Gastroesophageal sphincter (tissue), 4 donors: ENCODE data around the gene MAML2. TPM values are rescaled to one million over a fixed set of nuclear protein-coding genes. Genes with fewer than 3 reads are reported as not detected.

Source experiments
- ATAC-seq: fragments of 150-250 bp; one replicate; pipeline ENCODE4 v1.9.1; 2016; ENCODE audit warnings: mild to moderate bottlenecking, moderate library complexity
- H3K27ac ChIP-seq, 4 donors: fragments of 200-600 bp; sonication (generic) in 3 of 4; 1 replicate in 3 of 4; 2 replicates in 1 of 4; pipeline ENCODE4 v1.5.1; 2016 to 2019
- H3K27me3 ChIP-seq: fragments of 200-600 bp; sonication (generic); one replicate; pipeline ENCODE4 v1.5.1; 2019
- H3K36me3 ChIP-seq, 2 donors: fragments of 200-600 bp; sonication (generic); one replicate each; pipeline ENCODE4 v1.5.1; 2019; ENCODE audit warnings: control low read depth in 1 of 2
- H3K4me1 ChIP-seq, 3 donors: fragments of 200-600 bp; sonication (generic); 1 replicate in 2 of 3; 2 replicates in 1 of 3; pipeline ENCODE4 v1.5.1; 2016 to 2019; ENCODE audit warnings: control low read depth in 2 of 3
- H3K4me3 ChIP-seq, 2 donors: fragments of 200-600 bp; sonication (generic); one replicate each; pipeline ENCODE4 v1.5.1; 2019; ENCODE audit warnings: mild to moderate bottlenecking in 1 of 2, moderate library complexity in 1 of 2
- H3K9me3 ChIP-seq, 3 donors: fragments of 200-600 bp; sonication (generic); one replicate each; pipeline ENCODE4 v1.5.1; 2017 to 2019; ENCODE audit warnings: control low read depth in 2 of 3
- EP300 ChIP-seq: sonication (generic); formaldehyde crosslinking; IDR thresholded peaks from one replicate; pipeline ENCODE4 v1.6.1; 2017; ENCODE audit warnings: antibody characterized with exemption, mild to moderate bottlenecking
- POLR2A ChIP-seq, 2 donors: fragments of 450-650 bp; IDR thresholded peaks; one replicate each; pipeline ENCODE4 v1.6.1; 2017; ENCODE audit warnings: antibody characterized with exemption in 2 of 2, mild to moderate bottlenecking in 2 of 2, moderate library complexity in 1 of 2
- POLR2AphosphoS5 ChIP-seq: sonication (generic); formaldehyde crosslinking; IDR thresholded peaks from one replicate; pipeline ENCODE4 v1.6.1; 2017; ENCODE audit warnings: antibody characterized with exemption
- WGBS, 2 donors: methylation state at CpG; one replicate each; pipeline ENCODE4 v1.1.5; 2018; ENCODE audit warnings: low coverage in 1 of 2; 5-methylcytosine and 5-hydroxymethylcytosine counted together
- total RNA-seq, 4 donors: library from RNA; depleted of rRNA; stranded (reverse); fragments of >200 nt; gene quantifications; one replicate each; pipeline ENCODE4 v1.1.0, GENCODE V29; 2016
- TF ChIP-seq, protein P1 (sequence below), 4 experiments: fragments of 200-600 bp in 2 of 4; fragments of 450-650 bp in 2 of 4; sonication (generic) in 1 of 4; IDR thresholded peaks; one replicate each; pipeline ENCODE4 v1.5.1; 2017 to 2019; ENCODE audit warnings: antibody characterized with exemption in 4 of 4, mild to moderate bottlenecking in 2 of 4, moderate library complexity in 2 of 4

Gene MAML2
- total RNA-seq, 4 donors from 2014 or later = 15.8 to 31.8 (median 23.7) TPM

- TF ChIP-seq POLR2AphosphoS5 = no peak
- TF ChIP-seq EP300 = no peak
- TF ChIP-seq POLR2A (IDR thresholded peaks at IDR 0.05) = no peak
- no peak for ATAC-seq
- Histone ChIP-seq H3K27ac (no peak overlapping the region), H3K36me3 (no peaks in the 10 kb centered on the region), H3K4me3 (no peak overlapping the region), H3K9me3 (no peaks in the 10 kb centered on the region), H3K4me1 (peaks cover 0 to 6% (median 4%) of the 10 kb centered on the region in 3 donors), H3K27me3 (no peaks in the 10 kb centered on the region)
- WGBS, 2 donors = 60 to 71% methylated on average over 3 of the region's 3 CpGs
Measured at GRCh38 chr11:96035740-96036078, 307.3 kb downstream of the MAML2 start.

DNA sequence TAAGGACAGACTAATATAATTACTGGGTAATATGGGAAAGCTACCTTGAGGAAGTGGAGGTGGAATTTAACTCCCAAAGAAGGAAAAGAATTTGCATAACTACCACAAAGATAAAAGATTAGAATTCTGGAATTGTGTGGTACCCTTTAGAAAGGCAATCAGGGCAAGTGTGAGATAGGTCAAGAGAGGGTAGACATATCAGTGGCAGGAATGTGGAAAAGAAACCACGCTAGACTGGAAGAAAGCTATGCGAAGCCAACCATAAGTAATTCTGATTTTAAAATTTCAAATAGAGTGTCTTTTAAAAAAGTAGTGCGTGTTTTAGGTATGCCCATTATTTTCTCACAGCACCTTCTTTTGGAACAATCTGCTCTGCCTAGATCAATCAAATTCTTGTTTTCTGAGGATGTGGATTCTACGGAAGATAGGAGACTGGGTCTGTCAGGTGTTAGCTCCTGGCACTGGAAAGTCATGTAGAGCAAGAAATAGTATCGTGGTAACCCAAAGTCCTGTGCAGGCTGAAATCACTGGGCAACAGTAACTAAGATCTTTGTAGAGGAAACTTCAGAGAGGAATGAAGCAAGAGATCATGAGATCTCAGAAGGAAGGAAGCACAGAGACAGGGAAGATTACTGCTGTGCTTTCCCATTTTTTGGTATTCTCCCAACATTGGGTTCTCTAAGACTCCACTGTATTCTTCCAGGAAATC, 307.8 kb downstream of the MAML2 start:
- WGBS, 2 donors = 62 to 70% methylated on average over 5 of the region's 5 CpGs
- no peak overlapping the region for H3K4me3 ChIP-seq
- H3K9me3 ChIP-seq = no peaks in the 10 kb centered on the region
- no peaks in the 10 kb centered on the region for H3K27me3 ChIP-seq
- TF ChIP-seq EP300 = no peak
- no peak for TF ChIP-seq POLR2A (IDR thresholded peaks at IDR 0.05)
- TF ChIP-seq, protein P1, sequence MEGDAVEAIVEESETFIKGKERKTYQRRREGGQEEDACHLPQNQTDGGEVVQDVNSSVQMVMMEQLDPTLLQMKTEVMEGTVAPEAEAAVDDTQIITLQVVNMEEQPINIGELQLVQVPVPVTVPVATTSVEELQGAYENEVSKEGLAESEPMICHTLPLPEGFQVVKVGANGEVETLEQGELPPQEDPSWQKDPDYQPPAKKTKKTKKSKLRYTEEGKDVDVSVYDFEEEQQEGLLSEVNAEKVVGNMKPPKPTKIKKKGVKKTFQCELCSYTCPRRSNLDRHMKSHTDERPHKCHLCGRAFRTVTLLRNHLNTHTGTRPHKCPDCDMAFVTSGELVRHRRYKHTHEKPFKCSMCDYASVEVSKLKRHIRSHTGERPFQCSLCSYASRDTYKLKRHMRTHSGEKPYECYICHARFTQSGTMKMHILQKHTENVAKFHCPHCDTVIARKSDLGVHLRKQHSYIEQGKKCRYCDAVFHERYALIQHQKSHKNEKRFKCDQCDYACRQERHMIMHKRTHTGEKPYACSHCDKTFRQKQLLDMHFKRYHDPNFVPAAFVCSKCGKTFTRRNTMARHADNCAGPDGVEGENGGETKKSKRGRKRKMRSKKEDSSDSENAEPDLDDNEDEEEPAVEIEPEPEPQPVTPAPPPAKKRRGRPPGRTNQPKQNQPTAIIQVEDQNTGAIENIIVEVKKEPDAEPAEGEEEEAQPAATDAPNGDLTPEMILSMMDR (IDR thresholded peaks at IDR 0.05) = no peak
- no peak for TF ChIP-seq POLR2AphosphoS5
- peak; percentile 69 for ATAC-seq
- H3K27ac ChIP-seq = no peak overlapping the region
- H3K4me1 ChIP-seq = peaks cover 0 to 6% (median 4%) of the 10 kb centered on the region in 3 donors
- H3K36me3 ChIP-seq = no peaks in the 10 kb centered on the region

DNA sequence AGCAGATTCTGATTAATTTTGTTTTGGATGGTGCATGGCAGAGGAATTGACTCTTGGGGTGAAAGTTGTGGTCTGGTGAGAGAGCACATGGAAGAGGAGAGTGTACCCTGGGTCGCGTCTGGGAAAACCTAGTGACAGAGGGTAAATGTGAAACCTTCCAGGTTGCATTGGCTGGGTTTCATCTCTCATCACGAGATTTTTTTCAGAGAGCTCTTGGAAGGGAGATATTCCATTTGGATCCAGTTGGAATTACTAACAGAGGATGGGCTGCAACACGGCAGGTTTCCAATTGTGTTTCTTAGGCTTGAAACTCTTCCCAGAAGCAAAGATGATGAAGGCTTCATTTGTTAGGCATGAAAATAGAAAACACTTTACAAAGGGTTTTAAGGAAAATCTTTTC, 309.4 kb downstream of the MAML2 start:
- H3K4me3 ChIP-seq = no peak overlapping the region
- no peaks in the 10 kb centered on the region for H3K9me3 ChIP-seq
- no peaks in the 10 kb centered on the region for H3K27me3 ChIP-seq
- WGBS, 2 donors = 47 to 82% methylated on average over 4 of the region's 4 CpGs
- peaks cover 0 to 6% (median 4%) of the 10 kb centered on the region in 3 donors for H3K4me1 ChIP-seq
- no peaks in the 10 kb centered on the region for H3K36me3 ChIP-seq
- no peak overlapping the region for H3K27ac ChIP-seq
- ATAC-seq = peak; percentile 22
- TF ChIP-seq POLR2A (IDR thresholded peaks at IDR 0.05) (no peak), EP300 (no peak), POLR2AphosphoS5 (no peak)
- TF ChIP-seq, protein P1 (IDR thresholded peaks at IDR 0.05) = no peak

GRCh38 chr11:96033095-96033494, 309.9 kb downstream of the MAML2 start:
- H3K36me3 ChIP-seq = no peaks in the 10 kb centered on the region
- peaks cover 0 to 6% (median 4%) of the 10 kb centered on the region in 3 donors for H3K4me1 ChIP-seq
- H3K27ac ChIP-seq = no peak overlapping the region
- no peak for ATAC-seq
- H3K27me3 ChIP-seq = no peaks in the 10 kb centered on the region
- no peak for TF ChIP-seq POLR2AphosphoS5
- no peak for TF ChIP-seq POLR2A (IDR thresholded peaks at IDR 0.05)
- TF ChIP-seq EP300 = no peak
- TF ChIP-seq, protein P1 (IDR thresholded peaks at IDR 0.05) = no peak
- no peaks in the 10 kb centered on the region for H3K9me3 ChIP-seq
- H3K4me3 ChIP-seq = no peak overlapping the region

DNA sequence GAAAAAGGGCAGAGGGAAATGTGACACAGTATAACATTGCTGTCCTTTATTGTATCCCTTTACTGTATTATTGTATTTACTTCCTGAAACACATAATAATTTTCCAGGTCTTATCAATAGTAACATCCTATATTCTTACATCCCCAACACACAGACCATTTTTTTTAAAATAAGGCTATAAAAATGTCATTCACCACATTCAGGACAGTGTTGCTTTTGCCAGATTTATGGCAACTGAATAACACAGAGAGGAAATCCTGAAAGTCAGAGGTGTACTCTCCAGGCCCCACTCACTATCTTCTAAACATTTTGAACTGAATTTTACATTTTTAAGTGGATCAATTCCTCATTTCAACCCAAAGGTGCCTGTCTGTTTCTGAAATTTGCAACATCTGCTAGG, 314.2 kb downstream of the MAML2 start:
- TF ChIP-seq POLR2A (IDR thresholded peaks at IDR 0.05) (no peak), EP300 (no peak), POLR2AphosphoS5 (no peak)
- TF ChIP-seq, protein P1 (IDR thresholded peaks at IDR 0.05) = no peak
- ATAC-seq = no peak
- Histone ChIP-seq H3K27ac (no peak overlapping the region), H3K27me3 (no peaks in the 10 kb centered on the region), H3K9me3 (no peaks in the 10 kb centered on the region), H3K4me3 (no peak overlapping the region), H3K4me1 (no peaks in the 10 kb centered on the region), H3K36me3 (no peaks in the 10 kb centered on the region)
